ENCODE data around the gene SNX27.

Gene SNX27

GRCh38 chr1:151706464-151707415, 94.9 kb downstream of the SNX27 start:
- FAIRE-seq, result no peak

- FAIRE-seq, result no peak
These were observed 95.8 kb downstream of the SNX27 start for GRCh38 chr1:151707541-151708065.

GRCh38 chr1:151708891-151709290, 97.0 kb downstream of the SNX27 start:
- no peak for FAIRE-seq

GRCh38 chr1:151710187-151710840, 98.5 kb downstream of the SNX27 start:
- no peak for FAIRE-seq

- no peak for FAIRE-seq
These were observed 99.4 kb downstream of the SNX27 start for GRCh38 chr1:151711044-151711800.

- no peak for FAIRE-seq
These were observed 100.1 kb downstream of the SNX27 start for GRCh38 chr1:151711951-151712350.

- FAIRE-seq, result no peak
These were observed 101.2 kb downstream of the SNX27 start for GRCh38 chr1:151713044-151713443.

- FAIRE-seq, result no peak
These were observed 102.0 kb downstream of the SNX27 start for GRCh38 chr1:151713874-151714273.

GRCh38 chr1:151714820-151715725, 103.2 kb downstream of the SNX27 start:
- no peak for FAIRE-seq

GRCh38 chr1:151715726-151716404, 104.0 kb downstream of the SNX27 start:
- FAIRE-seq, result no peak

GRCh38 chr1:151716405-151716762, 104.5 kb downstream of the SNX27 start:
- FAIRE-seq, result no peak

GRCh38 chr1:151716771-151717631, 105.2 kb downstream of the SNX27 start, which contains the start of gene CELF3:
Gene CELF3, minus strand, starts transcription at chr1:151716803. Its CDS starts 783 bp downstream, at chr1:151716020.
- FAIRE-seq, result no peak

GRCh38 chr1:151718011-151718431, 106.2 kb downstream of the SNX27 start:
- no peak for FAIRE-seq

GRCh38 chr1:151718666-151719065, 106.8 kb downstream of the SNX27 start:
- no peak for FAIRE-seq

- no peak for FAIRE-seq
These were observed 108.3 kb downstream of the SNX27 start for GRCh38 chr1:151720125-151720524.

GRCh38 chr1:151720554-151720953, 108.7 kb downstream of the SNX27 start:
- no peak for FAIRE-seq

- no peak for FAIRE-seq
These were observed 109.3 kb downstream of the SNX27 start, which contains the start of gene RIIAD1 for GRCh38 chr1:151720974-151721787. Gene RIIAD1, plus strand, starts transcription at chr1:151721522. Its CDS starts 15 bp downstream, at chr1:151721537.

GRCh38 chr1:151721788-151722510, 110.1 kb downstream of the SNX27 start:
- no peak for FAIRE-seq
